Glutamatergic neuron (in vitro differentiated cells): Measurements from ENCODE around the gene PALM. TPM values are rescaled to one million over a fixed set of nuclear protein-coding genes. Genes with fewer than 3 reads are reported as not detected.

Experiments used
- DNase-seq: peaks from one replicate; pipeline ENCODE4 v3.0.0; 2022
- H3K27ac Mint-ChIP-seq: one replicate; pipeline ENCODE4 v1.8.0; 2020; ENCODE audit warnings: mild to moderate bottlenecking, mixed read lengths, inconsistent platforms; ENCODE audit not compliant: unreplicated experiment
- H3K27me3 Mint-ChIP-seq: one replicate; pipeline ENCODE4 v1.8.0; 2020; ENCODE audit warnings: mild to moderate bottlenecking, moderate library complexity, mixed read lengths, inconsistent platforms; ENCODE audit not compliant: unreplicated experiment
- H3K36me3 Mint-ChIP-seq: one replicate; pipeline ENCODE4 v1.8.0; 2020; ENCODE audit warnings: mild to moderate bottlenecking, mixed read lengths, inconsistent platforms; ENCODE audit not compliant: unreplicated experiment
- H3K4me1 Mint-ChIP-seq: one replicate; pipeline ENCODE4 v1.8.0; 2020; ENCODE audit warnings: mild to moderate bottlenecking, low read depth, mixed read lengths, inconsistent platforms; ENCODE audit not compliant: unreplicated experiment
- H3K4me3 Mint-ChIP-seq: one replicate; pipeline ENCODE4 v1.8.0; 2020; ENCODE audit warnings: mild to moderate bottlenecking, mixed read lengths, inconsistent platforms; ENCODE audit not compliant: unreplicated experiment
- H3K9me3 Mint-ChIP-seq: one replicate; pipeline ENCODE4 v1.8.0; 2020; ENCODE audit warnings: mild to moderate bottlenecking, moderate library complexity, mixed read lengths, inconsistent platforms; ENCODE audit not compliant: unreplicated experiment
- CTCF ChIP-seq: fragments of 200-600 bp; sonication (generic); IDR thresholded peaks from one replicate; pipeline ENCODE4 v1.5.0; 2021; ENCODE audit not compliant: partially characterized antibody, unreplicated experiment
- total RNA-seq: library from RNA; stranded (reverse); fragmentation: NEBNext Ultra II Directional; extraction: Animal tissue kit (Norgen Biotek cat#: 25700); gene quantifications from one replicate; pipeline ENCODE4 v1.2.1, GENCODE V29; 2021; ENCODE audit not compliant: unreplicated experiment

Gene PALM
- total RNA-seq, 1 donor from 2014 or later, result 349 TPM

DNA sequence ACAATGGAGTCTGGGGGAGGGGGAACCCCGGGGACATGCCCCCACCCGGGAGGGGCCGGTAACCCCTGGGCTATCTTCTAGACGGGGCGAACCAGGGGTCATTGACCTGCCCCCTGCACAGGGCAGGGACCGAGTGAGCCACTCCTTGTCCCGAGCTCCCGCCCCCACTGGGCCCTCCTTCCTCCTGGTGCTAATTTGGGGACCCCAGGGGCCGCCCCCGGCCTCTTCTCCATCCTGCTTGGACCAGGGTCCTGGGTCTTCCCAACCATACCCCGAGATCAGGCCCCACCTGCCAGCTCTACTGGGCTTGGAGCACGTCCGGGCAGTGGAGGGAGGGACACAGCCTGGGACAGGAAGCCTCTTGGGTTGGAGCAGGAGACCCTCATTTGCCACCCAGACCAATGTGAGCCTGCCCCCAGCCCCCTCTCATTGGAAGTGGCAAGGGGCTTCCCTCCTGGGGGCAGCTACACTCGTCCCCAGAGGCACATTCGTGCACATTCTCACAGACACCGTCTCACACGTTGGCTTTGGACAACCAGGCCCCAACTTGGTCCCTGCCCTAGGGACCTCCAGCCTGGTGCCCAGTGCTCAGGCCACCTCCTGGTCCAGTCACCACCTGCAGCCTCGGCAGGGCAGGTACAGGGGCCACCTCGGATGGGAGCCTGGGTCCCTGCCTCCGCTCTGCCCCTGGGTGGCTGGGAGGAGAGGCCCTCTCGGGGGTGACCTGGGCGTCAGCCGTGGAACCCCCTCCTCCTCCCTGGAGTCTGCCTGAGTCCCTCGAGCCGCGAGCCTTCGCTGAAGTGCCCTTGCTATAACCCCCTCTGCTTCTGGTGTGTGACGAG lies 38.9 kb downstream of the PALM start:
- no peak for DNase-seq
- Mint-ChIP-seq H3K36me3 (no peaks in the 10 kb centered on the region), H3K9me3 (peaks cover 20% of the 10 kb centered on the region), H3K4me3 (no peak overlapping the region), H3K4me1 (no peaks in the 10 kb centered on the region), H3K27me3 (peaks cover 10% of the 10 kb centered on the region), H3K27ac (no peak overlapping the region)
- TF ChIP-seq CTCF, result no peak

DNA sequence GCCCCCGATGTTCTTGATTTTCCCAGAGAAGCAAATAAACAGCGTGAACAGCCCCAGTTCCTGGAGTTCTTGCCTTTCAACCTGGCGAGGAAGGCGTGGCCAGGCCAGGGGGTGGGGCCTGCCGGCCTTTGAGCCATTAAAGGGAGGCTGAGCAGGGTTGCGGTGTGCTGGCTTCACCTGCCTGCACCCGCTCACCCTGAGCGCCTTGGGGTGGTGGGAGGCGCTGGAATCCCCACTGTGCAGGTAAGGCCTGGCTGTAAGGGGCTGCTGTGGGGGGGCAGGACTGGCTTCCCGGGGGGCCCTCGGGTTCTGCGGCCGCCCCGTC lies 39.5 kb downstream of the PALM start:
- H3K4me1 Mint-ChIP-seq, result peaks cover 4% of the 10 kb centered on the region
- no peak overlapping the region for H3K27ac Mint-ChIP-seq
- no peak for DNase-seq
- no peaks in the 10 kb centered on the region for H3K36me3 Mint-ChIP-seq
- H3K27me3 Mint-ChIP-seq, result peaks cover 10% of the 10 kb centered on the region
- peaks cover 24% of the 10 kb centered on the region for H3K9me3 Mint-ChIP-seq
- H3K4me3 Mint-ChIP-seq, result no peak overlapping the region
- TF ChIP-seq CTCF, result no peak

- Mint-ChIP-seq H3K4me1 (peaks cover 4% of the 10 kb centered on the region), H3K27me3 (peaks cover 8% of the 10 kb centered on the region), H3K27ac (no peak overlapping the region), H3K9me3 (peaks cover 18% of the 10 kb centered on the region), H3K36me3 (no peaks in the 10 kb centered on the region), H3K4me3 (no peak overlapping the region)
- TF ChIP-seq CTCF, result no peak
- DNase-seq, result no peak
Measured at GRCh38 chr19:749811-750210, 41.1 kb downstream of the PALM start.

- peaks cover 9% of the 10 kb centered on the region for H3K27me3 Mint-ChIP-seq
- H3K4me3 Mint-ChIP-seq, result no peak within 1 kb of the TSS
- no peak within 1 kb of the TSS for H3K27ac Mint-ChIP-seq
- no peak for DNase-seq
- H3K4me1 Mint-ChIP-seq, result peaks cover 4% of the 10 kb centered on the region
- H3K9me3 Mint-ChIP-seq, result peaks cover 11% of the 10 kb centered on the region
- no peak for TF ChIP-seq CTCF
- no peaks in the 10 kb centered on the region for H3K36me3 Mint-ChIP-seq
Measured at GRCh38 chr19:750640-751423, 42.1 kb downstream of the PALM start, which contains the start of gene MISP. MISP (plus strand) TSS chr19:751112; CDS start chr19:756947, 5,835 bp downstream.
